Caco-2 (cell line): Measurements from ENCODE around the gene TSHZ1. TPM values are rescaled to one million over a fixed set of nuclear protein-coding genes. Genes with fewer than 3 reads are reported as not detected.

Experiments
- BruUV-seq: library from RNA; stranded (reverse); fragments of 400-500 nt; replicated peaks from 2 replicates; lab custom pipeline; 2021; lab: Mats Ljungman, UMichigan
- CTCF ChIA-PET: fragments of 300-600 bp; sonication (Branson Sonifier 250); formaldehyde crosslinking; loops from one replicate; lab custom pipeline; 2022; ENCODE audit warnings: antibody characterized with exemption; lab: Charles Lee
- POLR2A ChIA-PET: fragments of 300-600 bp; sonication (Branson Sonifier 250); formaldehyde crosslinking; loops from one replicate; lab custom pipeline; 2022; ENCODE audit warnings: antibody characterized with exemption; lab: Charles Lee
- DNase-seq, 2 experiments: peaks; one replicate each; pipeline versions ENCODE4 v3.0.0 to v3.0.0-alpha.2; 2020 to 2022
- H3K27me3 ChIP-seq: replicated peaks from 2 replicates; pipeline ENCODE4 v1.6.0; 2011; ENCODE audit warnings: low read length; ENCODE audit not compliant: control insufficient read depth, insufficient read depth
- H3K36me3 ChIP-seq: 2 replicates; pipeline ENCODE4 v1.5.1; 2011; ENCODE audit warnings: low read length; ENCODE audit not compliant: control insufficient read depth, insufficient read depth
- H3K4me1 ChIP-seq: fragments of 250-450 bp; sonication (Bioruptor Pico); 2 replicates; pipeline ENCODE4 v1.5.1; 2020; ENCODE audit warnings: mild to moderate bottlenecking
- H3K4me3 ChIP-seq: 2 replicates; pipeline ENCODE4 v1.5.1; 2011; ENCODE audit warnings: low read depth, mild to moderate bottlenecking, control low read depth, low read length
- H3K9me3 ChIP-seq: fragments of 250-450 bp; sonication (Bioruptor Pico); 2 replicates; pipeline ENCODE4 v1.5.1; 2020; ENCODE audit warnings: mild to moderate bottlenecking, moderate library complexity
- H3K27ac Mint-ChIP-seq: one replicate; pipeline ENCODE4 v1.8.0; 2022; ENCODE audit warnings: mixed read lengths; ENCODE audit not compliant: unreplicated experiment
- H3K27me3 Mint-ChIP-seq: one replicate; pipeline ENCODE4 v1.8.0; 2022; ENCODE audit warnings: mixed read lengths; ENCODE audit not compliant: insufficient read depth, unreplicated experiment
- H3K36me3 Mint-ChIP-seq: one replicate; pipeline ENCODE4 v1.8.0; 2022; ENCODE audit warnings: mild to moderate bottlenecking, mixed read lengths; ENCODE audit not compliant: insufficient read depth, unreplicated experiment
- H3K4me1 Mint-ChIP-seq: one replicate; pipeline ENCODE4 v1.8.0; 2022; ENCODE audit warnings: low read depth, mixed read lengths; ENCODE audit not compliant: unreplicated experiment
- H3K4me3 Mint-ChIP-seq: one replicate; pipeline ENCODE4 v1.8.0; 2022; ENCODE audit warnings: mild to moderate bottlenecking, moderate library complexity, mixed read lengths; ENCODE audit not compliant: unreplicated experiment
- H3K9me3 Mint-ChIP-seq: one replicate; pipeline ENCODE4 v1.8.0; 2022; ENCODE audit warnings: mixed read lengths; ENCODE audit not compliant: unreplicated experiment
- CTCF ChIP-seq, 2 experiments: fragments of 200-600 bp in 1 of 2; IDR thresholded peaks; 1 replicate in 1 of 2; 2 replicates in 1 of 2; pipeline versions ENCODE4 v1.5.1 to v1.8.0; 2011 to 2022; ENCODE audit warnings: antibody characterized with exemption in 1 of 2, control low read depth in 1 of 2, inconsistent platforms in 1 of 2, low read depth in 1 of 2, low read length in 1 of 2, mild to moderate bottlenecking in 1 of 2, moderate library complexity in 1 of 2; ENCODE audit not compliant: insufficient read depth in 1 of 2, severe bottlenecking in 1 of 2, unreplicated experiment in 1 of 2
- intact Hi-C: fragments of 100-400 bp; cut with micrococcal nuclease; formaldehyde crosslinking; loops from one replicate; pipeline ENCODE4 v1.10.0; 2022; ENCODE audit not compliant: unreplicated experiment
- total RNA-seq: library from RNA; stranded (reverse); gene quantifications from 2 replicates; pipeline ENCODE4 v1.2.3, GENCODE V29; 2022

The TSHZ1 gene
- total RNA-seq, 1 experiment from 2014 or later = 4.4 TPM

DNA sequence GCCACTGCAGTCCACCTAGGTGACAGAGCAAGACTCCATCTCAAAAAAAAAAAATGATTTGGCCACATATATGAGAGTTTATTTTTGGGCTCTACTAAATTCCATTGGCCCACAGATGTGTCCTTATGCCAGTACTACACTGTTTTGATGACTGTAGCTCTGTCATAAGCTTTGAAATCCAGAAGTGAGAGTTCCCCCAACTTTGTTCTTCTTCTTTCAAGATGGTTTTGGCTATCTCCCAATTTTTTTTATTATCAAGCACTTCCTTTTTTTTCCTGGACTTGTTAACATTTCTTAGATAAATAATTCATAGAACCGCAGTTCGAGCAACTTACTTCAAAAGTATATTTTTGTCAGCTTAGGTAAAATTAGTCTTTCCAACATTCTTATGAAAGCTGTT, 96.9 kb downstream of the TSHZ1 start:
- no TSS peak for BruUV-seq
- H3K4me1 ChIP-seq = no peaks in the 10 kb centered on the region
- Mint-ChIP-seq H3K9me3 (peaks cover 15% of the 10 kb centered on the region), H3K4me3 (no peak overlapping the region), H3K27me3 (peaks cover 2% of the 10 kb centered on the region), H3K4me1 (no peaks in the 10 kb centered on the region), H3K27ac (no peak overlapping the region), H3K36me3 (no peaks in the 10 kb centered on the region)
- TF ChIP-seq CTCF (IDR thresholded peaks at IDR 0.05; ENCODE audit: insufficient read depth in 1 of 2, low read depth in 1 of 2, low read length in 1 of 2, severe bottlenecking in 1 of 2, unreplicated experiment in 1 of 2) = no peak
- H3K4me3 ChIP-seq = no peak overlapping the region
- no peaks in the 10 kb centered on the region for H3K36me3 ChIP-seq
- DNase-seq = no peak
- intact Hi-C loops = no loop called here
- no peaks in the 10 kb centered on the region for H3K27me3 ChIP-seq
- CTCF ChIA-PET = no interaction called here
- POLR2A ChIA-PET = no interaction called here
- no peaks in the 10 kb centered on the region for H3K9me3 ChIP-seq

- no peaks in the 10 kb centered on the region for H3K4me1 Mint-ChIP-seq
- no peak for DNase-seq
- no peaks in the 10 kb centered on the region for H3K36me3 Mint-ChIP-seq
- intact Hi-C loops = no loop called here
- Histone ChIP-seq H3K27me3 (no peaks in the 10 kb centered on the region), H3K36me3 (no peaks in the 10 kb centered on the region), H3K4me1 (no peaks in the 10 kb centered on the region), H3K9me3 (no peaks in the 10 kb centered on the region), H3K4me3 (no peak overlapping the region)
- POLR2A ChIA-PET = no interaction called here
- H3K27ac Mint-ChIP-seq = no peak overlapping the region
- H3K4me3 Mint-ChIP-seq = no peak overlapping the region
- TF ChIP-seq CTCF (IDR thresholded peaks at IDR 0.05; ENCODE audit: insufficient read depth in 1 of 2, low read depth in 1 of 2, low read length in 1 of 2, severe bottlenecking in 1 of 2, unreplicated experiment in 1 of 2) = no peak
- peaks cover 15% of the 10 kb centered on the region for H3K9me3 Mint-ChIP-seq
- CTCF ChIA-PET = no interaction called here
- H3K27me3 Mint-ChIP-seq = peaks cover 2% of the 10 kb centered on the region
- BruUV-seq = no TSS peak
Observed at GRCh38 chr18:75309564-75309963, 99.0 kb downstream of the TSHZ1 start.

- Histone ChIP-seq H3K4me1 (no peaks in the 10 kb centered on the region), H3K27me3 (no peaks in the 10 kb centered on the region), H3K4me3 (no peak overlapping the region), H3K9me3 (no peaks in the 10 kb centered on the region), H3K36me3 (no peaks in the 10 kb centered on the region)
- Mint-ChIP-seq H3K27ac (no peak overlapping the region), H3K36me3 (no peaks in the 10 kb centered on the region), H3K4me1 (no peaks in the 10 kb centered on the region), H3K27me3 (peaks cover 2% of the 10 kb centered on the region), H3K9me3 (peaks cover 15% of the 10 kb centered on the region), H3K4me3 (no peak overlapping the region)
- intact Hi-C loops = no loop called here
- no peak for TF ChIP-seq CTCF (IDR thresholded peaks at IDR 0.05; ENCODE audit: insufficient read depth in 1 of 2, low read depth in 1 of 2, low read length in 1 of 2, severe bottlenecking in 1 of 2, unreplicated experiment in 1 of 2)
- ChIA-PET POLR2A (no interaction called here), CTCF (no interaction called here)
- no TSS peak for BruUV-seq
- DNase-seq = no peak
Observed at GRCh38 chr18:75314117-75314516, 103.5 kb downstream of the TSHZ1 start.
